ENCODE results near the gene SSR2.
A peak's percentile ranks its signal among the peaks of the same experiment; 100 is the strongest.

The SSR2 gene

DNA sequence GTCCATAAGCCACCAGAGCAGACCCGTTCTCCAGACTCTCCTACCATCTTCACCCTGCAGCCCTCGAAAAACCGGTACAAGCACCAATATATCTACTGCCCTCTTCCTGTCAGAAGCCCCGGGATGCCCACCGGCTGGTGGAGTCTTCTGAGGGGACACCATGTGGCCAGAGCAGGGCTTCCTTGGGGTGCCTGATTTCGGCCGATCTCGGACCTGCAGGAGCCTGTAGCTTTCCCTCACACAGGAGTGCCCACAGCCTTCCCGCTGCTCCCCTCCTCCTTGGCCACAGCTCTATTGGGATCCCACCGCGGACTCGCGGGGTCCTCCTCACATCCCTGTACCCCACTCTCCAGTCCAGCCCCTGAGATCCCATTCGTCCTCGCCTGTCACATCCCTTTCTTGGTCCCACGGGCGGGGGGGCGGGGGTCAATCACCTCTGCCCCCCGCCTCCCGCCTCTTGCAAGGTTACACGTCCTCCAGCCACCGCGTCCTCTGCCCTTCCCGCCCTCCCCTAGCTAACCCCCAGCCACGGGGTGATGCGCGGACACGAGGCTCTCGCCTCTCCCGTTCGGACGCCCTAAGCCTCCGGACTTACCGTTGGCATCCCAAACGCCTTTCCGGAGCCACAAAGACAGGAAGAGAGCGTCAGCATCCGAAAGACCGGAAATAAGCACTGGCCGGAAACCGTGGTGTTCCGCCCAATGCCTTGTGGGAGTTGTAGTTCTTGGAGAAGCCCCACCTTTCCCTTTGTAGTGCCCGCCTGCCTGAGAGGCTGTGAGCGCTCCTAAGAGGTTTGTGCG, at the start of gene SSR2 (continued):
- peak; percentile 90 for TF ChIP-seq ZBTB11 (tag by site-specific recombination; conservative IDR thresholded peaks at IDR 0.05; ENCODE audit: low read depth)
- TF ChIP-seq ZNF76 (tag by site-specific recombination; IDR thresholded peaks at IDR 0.05; ENCODE audit: borderline replicate concordance, low read depth), result peak; percentile 95
- TF ChIP-seq ZSCAN16 (tag by site-specific recombination; IDR thresholded peaks at IDR 0.05), result no peak
- no peak for TF ChIP-seq ZFP37 (tag by site-specific recombination; IDR thresholded peaks at IDR 0.05)
- no peak; the same call in 1 of the 2 replicates for TF ChIP-seq ZBTB17 (tag by site-specific recombination; IDR thresholded peaks at IDR 0.05)
- TF ChIP-seq ZNF623 (tag by site-specific recombination; IDR thresholded peaks at IDR 0.05), result no peak
- no peak for TF ChIP-seq ZNF544 (tag by site-specific recombination; IDR thresholded peaks at IDR 0.05)
- TF ChIP-seq ZNF629 (tag by site-specific recombination; IDR thresholded peaks at IDR 0.05), result 0 out of 2 replicates have a peak, but pooled peaks have one; percentile 41
- peak; percentile 29; the same call in 1 of the 2 replicates for TF ChIP-seq ZEB2 (tag by site-specific recombination; IDR thresholded peaks at IDR 0.05)
- TF ChIP-seq ZNF148 (tag by site-specific recombination; IDR thresholded peaks at IDR 0.05; ENCODE audit: borderline replicate concordance), result no peak
- TF ChIP-seq ZNF391 (tag by site-specific recombination; IDR thresholded peaks at IDR 0.05; ENCODE audit: borderline replicate concordance, low read depth), result no peak
- no peak for TF ChIP-seq KLF7 (tag by site-specific recombination; IDR thresholded peaks at IDR 0.05; ENCODE audit: borderline replicate concordance)
- TF ChIP-seq TCF7L2 (IDR thresholded peaks at IDR 0.05; ENCODE audit: borderline replicate concordance, low read depth, low read length), result peak; percentile 99
- no peak for TF ChIP-seq ZNF223 (tag by site-specific recombination; IDR thresholded peaks at IDR 0.05)
- TF ChIP-seq, protein P1, sequence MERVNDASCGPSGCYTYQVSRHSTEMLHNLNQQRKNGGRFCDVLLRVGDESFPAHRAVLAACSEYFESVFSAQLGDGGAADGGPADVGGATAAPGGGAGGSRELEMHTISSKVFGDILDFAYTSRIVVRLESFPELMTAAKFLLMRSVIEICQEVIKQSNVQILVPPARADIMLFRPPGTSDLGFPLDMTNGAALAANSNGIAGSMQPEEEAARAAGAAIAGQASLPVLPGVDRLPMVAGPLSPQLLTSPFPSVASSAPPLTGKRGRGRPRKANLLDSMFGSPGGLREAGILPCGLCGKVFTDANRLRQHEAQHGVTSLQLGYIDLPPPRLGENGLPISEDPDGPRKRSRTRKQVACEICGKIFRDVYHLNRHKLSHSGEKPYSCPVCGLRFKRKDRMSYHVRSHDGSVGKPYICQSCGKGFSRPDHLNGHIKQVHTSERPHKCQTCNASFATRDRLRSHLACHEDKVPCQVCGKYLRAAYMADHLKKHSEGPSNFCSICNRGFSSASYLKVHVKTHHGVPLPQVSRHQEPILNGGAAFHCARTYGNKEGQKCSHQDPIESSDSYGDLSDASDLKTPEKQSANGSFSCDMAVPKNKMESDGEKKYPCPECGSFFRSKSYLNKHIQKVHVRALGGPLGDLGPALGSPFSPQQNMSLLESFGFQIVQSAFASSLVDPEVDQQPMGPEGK (tag by site-specific recombination; IDR thresholded peaks at IDR 0.05), result peak; percentile 55; the same call in 1 of the 2 replicates

DNA sequence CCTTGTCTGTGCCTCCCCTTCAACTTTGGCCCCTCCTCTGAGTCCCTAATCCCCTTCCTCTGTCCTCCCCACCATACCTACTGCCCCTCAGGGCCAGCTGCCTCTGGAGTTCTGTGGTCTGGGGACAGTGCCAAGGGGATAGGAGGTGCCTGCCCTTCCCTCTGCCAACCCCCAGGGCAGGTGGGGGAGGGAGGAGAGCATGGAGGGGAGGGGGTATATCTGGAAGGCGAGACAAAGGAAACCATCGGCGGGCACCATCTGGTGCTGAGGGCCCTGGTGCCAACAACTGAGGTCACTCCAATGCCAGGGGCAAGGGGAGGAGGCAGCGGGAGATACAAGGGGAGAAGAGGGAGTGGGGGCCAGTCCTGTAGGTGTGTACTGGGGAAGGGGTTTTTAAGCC, 49.8 kb upstream of the SSR2 start:
- no peak overlapping the region for H3K4me3 ChIP-seq (ENCODE audit: low read depth, low read length)
- peaks cover 7% of the 10 kb centered on the region; the same call in 1 of the 2 replicates for H3K4me1 ChIP-seq (ENCODE audit: control insufficient read depth, insufficient read depth, low read length)
- H3K27ac ChIP-seq (ENCODE audit: extremely low read depth, low read depth, low read length), result no peak overlapping the region
- CTCF ChIA-PET, result interaction anchor here (1.2 kb wide), 1 partner anchor 133 kb away, joined by 3 read pairs; no protein-coding TSS in a partner anchor
- TF ChIP-seq ZXDB (tag by site-specific recombination; IDR thresholded peaks at IDR 0.05) (no peak), ZNF600 (tag by site-specific recombination; IDR thresholded peaks at IDR 0.05) (no peak), SCRT1 (tag by site-specific recombination; IDR thresholded peaks at IDR 0.05; ENCODE audit: borderline replicate concordance) (no peak), ZIC2 (tag by site-specific recombination; IDR thresholded peaks at IDR 0.05) (no peak), ZFP69B (tag by site-specific recombination; IDR thresholded peaks at IDR 0.05) (no peak), ZNF174 (tag by site-specific recombination; IDR thresholded peaks at IDR 0.05) (no peak)
- TF ChIP-seq, protein P2, sequence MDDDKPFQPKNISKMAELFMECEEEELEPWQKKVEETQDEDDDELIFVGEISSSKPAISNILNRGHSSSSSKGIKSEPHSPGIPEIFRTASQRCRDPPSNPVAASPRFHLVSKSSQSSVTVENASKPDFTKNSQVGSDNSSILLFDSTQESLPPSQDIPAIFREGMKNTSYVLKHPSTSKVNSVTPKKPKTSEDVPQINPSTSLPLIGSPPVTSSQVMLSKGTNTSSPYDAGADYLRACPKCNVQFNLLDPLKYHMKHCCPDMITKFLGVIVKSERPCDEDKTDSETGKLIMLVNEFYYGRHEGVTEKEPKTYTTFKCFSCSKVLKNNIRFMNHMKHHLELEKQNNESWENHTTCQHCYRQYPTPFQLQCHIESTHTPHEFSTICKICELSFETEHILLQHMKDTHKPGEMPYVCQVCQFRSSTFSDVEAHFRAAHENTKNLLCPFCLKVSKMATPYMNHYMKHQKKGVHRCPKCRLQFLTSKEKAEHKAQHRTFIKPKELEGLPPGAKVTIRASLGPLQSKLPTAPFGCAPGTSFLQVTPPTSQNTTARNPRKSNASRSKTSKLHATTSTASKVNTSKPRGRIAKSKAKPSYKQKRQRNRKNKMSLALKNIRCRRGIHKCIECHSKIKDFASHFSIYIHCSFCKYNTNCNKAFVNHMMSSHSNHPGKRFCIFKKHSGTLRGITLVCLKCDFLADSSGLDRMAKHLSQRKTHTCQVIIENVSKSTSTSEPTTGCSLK (tag by site-specific recombination; IDR thresholded peaks at IDR 0.05), result no peak
- POLR2A ChIA-PET, result no interaction called here
- no peaks in the 10 kb centered on the region for H3K9me3 ChIP-seq (ENCODE audit: control insufficient read depth, insufficient read depth, low read depth, low read length)
- H3K36me3 ChIP-seq (ENCODE audit: control insufficient read depth in 2 of 2, insufficient read depth in 1 of 2, low read length in 2 of 2), result peaks cover 0 to 2% of the 10 kb centered on the region in 2 experiments; a peak in 1 of 3 replicates

Data from HEK293 (cell line).